Measurements from ENCODE around the gene ANXA4.

DNA sequence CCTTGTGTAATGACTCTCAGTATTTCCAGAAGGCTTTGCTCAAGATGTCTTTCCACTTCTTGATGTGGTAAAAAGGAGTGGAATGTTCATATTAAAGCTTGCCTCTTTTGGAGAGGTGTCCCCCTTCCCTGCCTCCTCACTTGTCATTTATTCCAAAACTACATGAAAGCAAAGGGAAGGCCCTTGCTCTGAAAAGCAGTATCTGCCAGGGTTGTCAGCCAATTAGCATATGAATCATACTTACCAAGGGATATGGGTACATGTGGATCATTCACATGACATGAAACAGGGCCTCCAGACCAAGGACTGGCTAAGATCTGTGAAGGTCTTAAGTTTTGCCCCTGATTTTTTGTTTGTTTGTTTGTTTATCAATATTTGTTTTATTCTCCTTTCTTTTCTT, 31.3 kb downstream of the ANXA4 start:
- TF ChIP-seq SP1 (IDR thresholded peaks at IDR 0.05) (no peak), BHLHE40 (IDR thresholded peaks at IDR 0.05; ENCODE audit: borderline replicate concordance) (no peak), TARDBP (IDR thresholded peaks at IDR 0.05) (no peak), SUZ12 (IDR thresholded peaks at IDR 0.05) (no peak), FOXA1 (IDR thresholded peaks at IDR 0.05) (no peak), ZNF384 (IDR thresholded peaks at IDR 0.05) (no peak), FOXM1 (IDR thresholded peaks at IDR 0.05; ENCODE audit: borderline replicate concordance) (no peak), LEF1 (IDR thresholded peaks at IDR 0.05; ENCODE audit: borderline replicate concordance) (no peak), NFRKB (IDR thresholded peaks at IDR 0.05) (no peak), L3MBTL2 (conservative IDR thresholded peaks at IDR 0.05) (no peak)
- TF ChIP-seq, protein P1, sequence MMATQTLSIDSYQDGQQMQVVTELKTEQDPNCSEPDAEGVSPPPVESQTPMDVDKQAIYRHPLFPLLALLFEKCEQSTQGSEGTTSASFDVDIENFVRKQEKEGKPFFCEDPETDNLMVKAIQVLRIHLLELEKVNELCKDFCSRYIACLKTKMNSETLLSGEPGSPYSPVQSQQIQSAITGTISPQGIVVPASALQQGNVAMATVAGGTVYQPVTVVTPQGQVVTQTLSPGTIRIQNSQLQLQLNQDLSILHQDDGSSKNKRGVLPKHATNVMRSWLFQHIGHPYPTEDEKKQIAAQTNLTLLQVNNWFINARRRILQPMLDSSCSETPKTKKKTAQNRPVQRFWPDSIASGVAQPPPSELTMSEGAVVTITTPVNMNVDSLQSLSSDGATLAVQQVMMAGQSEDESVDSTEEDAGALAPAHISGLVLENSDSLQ (IDR thresholded peaks at IDR 0.05) = no peak

Data from HEK293T (cell line).